Spleen (tissue), 7 donors: ENCODE measurements around the gene MDGA2.

Experiments
- CTCF ChIP-seq, 11 experiments: fragments of 200-600 bp in 7 of 11; fragments of 450-650 bp in 4 of 11; sonication (generic) in 4 of 11; IDR thresholded peaks in 8 of 11; conservative IDR thresholded peaks in 3 of 11; 1 replicate in 7 of 11; 2 replicates in 4 of 11; pipeline versions ENCODE4 v1.4.0 to v1.8.0; 2016 to 2021; ENCODE audit warnings: antibody characterized with exemption in 11 of 11, inconsistent platforms in 4 of 11, mild to moderate bottlenecking in 1 of 11
- POLR2A ChIP-seq, 3 donors: fragments of 450-650 bp; IDR thresholded peaks; one replicate each; pipeline ENCODE4 v1.5.1; 2017; ENCODE audit warnings: antibody characterized with exemption in 3 of 3, mild to moderate bottlenecking in 1 of 3
- POLR2AphosphoS5 ChIP-seq, 3 donors: sonication (generic); formaldehyde crosslinking; IDR thresholded peaks; one replicate each; pipeline ENCODE4 v1.5.1; 2017; ENCODE audit warnings: antibody characterized with exemption in 3 of 3
- donor health status: DM: no; HTN: no; CAD: no; lungs with moderate emphysema.
- donor health status: DM: no; HTN: no; CAD: no.
- donor health status: DM: no; HTN: no; CAD: no.

- TF ChIP-seq POLR2A (IDR thresholded peaks at IDR 0.05), result no peak
- TF ChIP-seq CTCF (IDR thresholded peaks at IDR 0.05 in 8 of 11, conservative IDR thresholded peaks at IDR 0.05 in 3 of 11), result no peak
- no peak for TF ChIP-seq POLR2AphosphoS5 (IDR thresholded peaks at IDR 0.05)
Measured at GRCh38 chr14:47557894-47558293, 117.5 kb downstream of the MDGA2 start.
